HCT116 (cell line): ENCODE results near the gene RPH3AL. TPM values are rescaled to one million over a fixed set of nuclear protein-coding genes. Genes with fewer than 3 reads are reported as not detected.

Experiments
- ATAC-seq: fragments of 200-7000 bp; cut with Tn5 transposase; 2 replicates; pipeline ENCODE4 v1.9.1; 2020; ENCODE audit warnings: mild to moderate bottlenecking, moderate library complexity
- BruUV-seq: library from RNA; stranded (reverse); fragments of 400-500 nt; replicated peaks from 2 replicates; lab custom pipeline; 2021; lab: Mats Ljungman, UMichigan
- CTCF ChIA-PET: fragments of 300-600 bp; sonication (Branson Sonifier 250); formaldehyde crosslinking; loops from one replicate; lab custom pipeline; 2021; ENCODE audit warnings: antibody characterized with exemption; lab: Charles Lee
- POLR2A ChIA-PET: fragments of 300-600, 350-600 bp; sonication (Branson Sonifier 250); formaldehyde crosslinking; loops from one replicate; lab custom pipeline; 2021; ENCODE audit warnings: antibody characterized with exemption; lab: Charles Lee
- RAD21 ChIA-PET, 2 experiments: fragments of 300-600 bp; sonication (Branson Sonifier 250); formaldehyde crosslinking; loops; one replicate each; lab custom pipeline; 2023; ENCODE audit warnings: low total read pairs in 2 of 2; ENCODE audit not compliant: uncharacterized antibody in 2 of 2, unreplicated experiment in 2 of 2, low non-redundant PET in 1 of 2; lab: Charles Lee
- DNase-seq: peaks from one replicate; pipeline ENCODE4 v3.0.0-alpha.2; 2010; ENCODE audit warnings: low read depth, low spot score
- H2AFZ ChIP-seq: fragments of 200-600 bp; shearing (Covaris generic), sonication (generic); 2 replicates; pipeline ENCODE4 v1.6.1; 2017; ENCODE audit warnings: low read depth, mixed run types, mixed read lengths, antibody characterized with exemption, low read length; ENCODE audit not compliant: poor library complexity, severe bottlenecking
- H3K27ac ChIP-seq: 2 replicates; pipeline ENCODE4 v1.5.1; 2012; ENCODE audit warnings: low read depth, low read length
- H3K27me3 ChIP-seq: fragments of 200-600 bp; sonication (generic); 2 replicates; pipeline ENCODE4 v1.6.1; 2016; ENCODE audit warnings: mixed run types, low read length, mixed read lengths; ENCODE audit not compliant: insufficient read depth
- H3K36me3 ChIP-seq, 2 experiments: fragments of 200-500 bp in 1 of 2; fragments of 200-600 bp in 1 of 2; sonication (Bioruptor generic) in 1 of 2; sonication (generic) in 1 of 2; 2 replicates each; pipeline versions ENCODE4 v1.5.1 to v1.6.1; 2014 to 2016; ENCODE audit warnings: low read length in 2 of 2, inconsistent platforms in 1 of 2, mixed read lengths in 1 of 2, mixed run types in 1 of 2; ENCODE audit not compliant: insufficient read depth in 2 of 2, control insufficient read depth in 1 of 2
- H3K4me1 ChIP-seq, 2 experiments: fragments of 200-600 bp in 1 of 2; sonication (generic) in 1 of 2; 2 replicates each; pipeline versions ENCODE4 v1.5.1 to v1.6.1; 2012 to 2017; ENCODE audit warnings: low read length in 2 of 2, inconsistent platforms in 1 of 2, mild to moderate bottlenecking in 1 of 2, mixed read lengths in 1 of 2, mixed run types in 1 of 2, moderate library complexity in 1 of 2; ENCODE audit not compliant: insufficient read depth in 2 of 2, control insufficient read depth in 1 of 2
- H3K4me2 ChIP-seq: fragments of 200-600 bp; sonication (generic); 2 replicates; pipeline ENCODE4 v1.6.1; 2017; ENCODE audit warnings: mixed run types, low read length, mixed read lengths
- H3K4me3 ChIP-seq, 2 experiments: fragments of 200-600 bp in 1 of 2; sonication (generic) in 1 of 2; replicated peaks in 1 of 2; 2 replicates each; pipeline ENCODE4 v1.5.1; 2011 to 2016; ENCODE audit warnings: low read length in 2 of 2, control low read depth in 1 of 2, low read depth in 1 of 2, mild to moderate bottlenecking in 1 of 2, mixed read lengths in 1 of 2, mixed run types in 1 of 2
- H3K79me2 ChIP-seq: fragments of 200-600 bp; sonication (generic); 2 replicates; pipeline ENCODE4 v1.6.1; 2017; ENCODE audit warnings: mild to moderate bottlenecking, mixed run types, low read length, moderate library complexity, mixed read lengths; ENCODE audit not compliant: insufficient read depth
- H3K9ac ChIP-seq: fragments of 200-600 bp; sonication (generic); 2 replicates; pipeline ENCODE4 v1.6.1; 2016; ENCODE audit warnings: low read length, mixed read lengths
- H3K9me2 ChIP-seq: fragments of 200-600 bp; sonication (generic), shearing (Covaris generic); 2 replicates; pipeline ENCODE4 v1.6.1; 2017; ENCODE audit warnings: mixed run types, mild to moderate bottlenecking, moderate library complexity; ENCODE audit not compliant: insufficient read depth
- H3K9me3 ChIP-seq, 2 experiments: fragments of 200-500 bp in 1 of 2; fragments of 200-600 bp in 1 of 2; sonication (Bioruptor generic) in 1 of 2; sonication (generic) in 1 of 2; 2 replicates each; pipeline ENCODE4 v1.6.1; 2014 to 2017; ENCODE audit warnings: low read length in 2 of 2, mixed read lengths in 2 of 2, inconsistent platforms in 1 of 2, low read depth in 1 of 2, mild to moderate bottlenecking in 1 of 2, mixed run types in 1 of 2, moderate library complexity in 1 of 2; ENCODE audit not compliant: control insufficient read depth in 1 of 2, insufficient read depth in 1 of 2
- H4K20me1 ChIP-seq: fragments of 200-600 bp; sonication (generic), shearing (Covaris generic); 2 replicates; pipeline ENCODE4 v1.6.1; 2017; ENCODE audit warnings: mixed run types, mild to moderate bottlenecking, moderate library complexity; ENCODE audit not compliant: insufficient read depth
- CBX3 ChIP-seq: IDR thresholded peaks from 2 replicates; pipeline ENCODE4 v1.6.1; 2012; ENCODE audit warnings: low read depth
- CEBPB ChIP-seq: IDR thresholded peaks from 2 replicates; pipeline ENCODE4 v1.6.1; 2012; ENCODE audit warnings: low read depth
- CTCF ChIP-seq, 3 experiments: fragments of 200-600 bp in 1 of 3; sonication (generic) in 1 of 3; IDR thresholded peaks in 2 of 3; conservative IDR thresholded peaks in 1 of 3; 2 replicates each; pipeline ENCODE4 v1.5.1; 2012 to 2017; ENCODE audit warnings: low read depth in 2 of 3, low read length in 2 of 3, antibody characterized with exemption in 1 of 3, borderline replicate concordance in 1 of 3, control low read depth in 1 of 3, mild to moderate bottlenecking in 1 of 3, mixed read lengths in 1 of 3, mixed run types in 1 of 3, moderate library complexity in 1 of 3; ENCODE audit not compliant: insufficient read depth in 1 of 3
- ELF1 ChIP-seq: IDR thresholded peaks from 2 replicates; pipeline ENCODE4 v1.6.1; 2012; ENCODE audit warnings: low read depth, borderline replicate concordance
- EZH2phosphoT487 ChIP-seq: fragments of 200-600 bp; IDR thresholded peaks from 2 replicates; pipeline ENCODE4 v1.6.1; 2018; ENCODE audit warnings: antibody characterized with exemption, borderline replicate concordance
- FOSL1 ChIP-seq: IDR thresholded peaks from 2 replicates; pipeline ENCODE4 v1.6.1; 2012; ENCODE audit warnings: low read depth
- JUND ChIP-seq: IDR thresholded peaks from 2 replicates; pipeline ENCODE4 v1.6.1; 2012
- POLR2A ChIP-seq: IDR thresholded peaks from 2 replicates; pipeline ENCODE4 v1.7.0; 2011; ENCODE audit warnings: borderline replicate concordance; ENCODE audit not compliant: insufficient read depth, insufficient read length; ENCODE audit errors: extremely low read depth
- RAD21 ChIP-seq: IDR thresholded peaks from 2 replicates; pipeline ENCODE4 v1.6.1; 2012; ENCODE audit warnings: low read depth, mild to moderate bottlenecking
- REST ChIP-seq: IDR thresholded peaks from 2 replicates; pipeline ENCODE4 v1.6.1; 2012; ENCODE audit warnings: low read depth
- SIN3A ChIP-seq: IDR thresholded peaks from 2 replicates; pipeline ENCODE4 v1.6.1; 2012; ENCODE audit warnings: low read depth
- SP1 ChIP-seq: IDR thresholded peaks from 2 replicates; pipeline ENCODE4 v1.6.1; 2012; ENCODE audit warnings: low read depth
- SRF ChIP-seq: IDR thresholded peaks from 2 replicates; pipeline ENCODE4 v1.6.1; 2012; ENCODE audit warnings: low read depth
- ZFX ChIP-seq: fragments of 450-650 bp; IDR thresholded peaks from 2 replicates; pipeline ENCODE4 v1.6.1; 2017
- ZNF274 ChIP-seq: fragments of 200-500 bp; sonication (Bioruptor generic); IDR thresholded peaks from 2 replicates; pipeline ENCODE4 v1.6.1; 2014; ENCODE audit warnings: mild to moderate bottlenecking, low read depth, low read length, inconsistent platforms
- intact Hi-C: fragments of 100-400 bp; cut with micrococcal nuclease; formaldehyde crosslinking; loops from 2 replicates; pipeline ENCODE4 v1.10.0; 2022
- total RNA-seq: library from RNA; stranded (reverse); gene quantifications from one replicate; pipeline ENCODE4 v1.2.1, GENCODE V29; 2021; ENCODE audit not compliant: unreplicated experiment
- TF ChIP-seq, protein P1 (sequence below): IDR thresholded peaks from 2 replicates; pipeline ENCODE4 v1.6.1; 2012
- TF ChIP-seq, protein P2 (sequence below): IDR thresholded peaks from 2 replicates; pipeline ENCODE4 v1.6.1; 2012

RPH3AL gene
- total RNA-seq, 1 experiment from 2014 or later: 17.0 TPM

DNA sequence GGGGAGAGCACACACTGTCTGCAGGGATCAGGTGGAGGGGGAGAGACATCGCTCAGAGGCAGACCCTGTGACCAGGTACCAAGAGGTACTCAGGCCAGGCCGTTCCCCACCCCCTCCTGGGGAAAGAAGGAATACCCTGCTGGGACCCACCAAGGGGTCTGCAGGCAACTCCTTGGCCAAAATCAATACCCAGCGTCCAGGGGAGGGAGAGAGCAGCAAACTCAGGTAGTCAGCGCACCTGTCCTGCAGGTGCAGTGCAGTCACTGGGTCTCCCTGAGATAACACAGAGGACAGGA, 113.7 kb downstream of the RPH3AL start:
- Histone ChIP-seq H3K27me3 (no peaks in the 10 kb centered on the region), H3K9me2 (no peaks in the 10 kb centered on the region), H3K4me1 (no peaks in the 10 kb centered on the region), H3K9ac (no peak overlapping the region), H3K9me3 (no peaks in the 10 kb centered on the region), H4K20me1 (no peaks in the 10 kb centered on the region), H3K4me2 (no peak overlapping the region), H3K79me2 (no peaks in the 10 kb centered on the region), H3K36me3 (no peaks in the 10 kb centered on the region), H3K27ac (no peak overlapping the region), H3K4me3 (no peak overlapping the region), H2AFZ (no peak overlapping the region)
- intact Hi-C loops: no loop called here
- no peak for DNase-seq
- no peak for ATAC-seq
- ChIA-PET CTCF (no interaction called here), POLR2A (no interaction called here), RAD21 (no interaction called here)
- TF ChIP-seq REST: no peak
- no peak for TF ChIP-seq CEBPB
- no peak for TF ChIP-seq CBX3
- no peak for TF ChIP-seq FOSL1
- no peak for TF ChIP-seq SP1
- TF ChIP-seq, protein P1, sequence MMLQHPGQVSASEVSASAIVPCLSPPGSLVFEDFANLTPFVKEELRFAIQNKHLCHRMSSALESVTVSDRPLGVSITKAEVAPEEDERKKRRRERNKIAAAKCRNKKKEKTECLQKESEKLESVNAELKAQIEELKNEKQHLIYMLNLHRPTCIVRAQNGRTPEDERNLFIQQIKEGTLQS: no peak
- TF ChIP-seq JUND: no peak
- TF ChIP-seq SIN3A: no peak
- TF ChIP-seq, protein P2, sequence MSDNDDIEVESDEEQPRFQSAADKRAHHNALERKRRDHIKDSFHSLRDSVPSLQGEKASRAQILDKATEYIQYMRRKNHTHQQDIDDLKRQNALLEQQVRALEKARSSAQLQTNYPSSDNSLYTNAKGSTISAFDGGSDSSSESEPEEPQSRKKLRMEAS: no peak
- TF ChIP-seq POLR2A: no peak
- TF ChIP-seq CTCF (IDR thresholded peaks at IDR 0.05 in 2 of 3, conservative IDR thresholded peaks at IDR 0.05 in 1 of 3; ENCODE audit: borderline replicate concordance in 1 of 3, insufficient read depth in 1 of 3, low read depth in 2 of 3, low read length in 2 of 3): no peak
- no peak for TF ChIP-seq RAD21
- no peak for TF ChIP-seq ELF1
- TF ChIP-seq EZH2phosphoT487: no peak
- TF ChIP-seq SRF: no peak
- TF ChIP-seq ZFX: no peak
- TF ChIP-seq ZNF274: no peak
- no TSS peak for BruUV-seq
